ENCODE measurements around the gene ACOXL. TPM values are rescaled to one million over a fixed set of nuclear protein-coding genes. Genes with fewer than 3 reads are reported as not detected.

The ACOXL gene
- total and polyA plus RNA-seq, 3 donors from 2014 or later = 4.9 to 7.9 (median 5.3) TPM

GRCh38 chr2:110876167-110876999, 144.0 kb downstream of the ACOXL start:
- Histone ChIP-seq H3K4me3 (no peak overlapping the region), H3K36me3 (ENCODE audit: low read depth, missing control alignments) (no peaks in the 10 kb centered on the region), H3K4me1 (no peaks in the 10 kb centered on the region), H3K27ac (no peak overlapping the region), H3K27me3 (no peaks in the 10 kb centered on the region), H3K9me3 (no peaks in the 10 kb centered on the region)
- no peak for DNase-seq
- 88 to 95% methylated on average over 11 to 18 of the region's 18 CpGs for WGBS, 2 donors
- peak in 1 of 3 experiments; percentile 8 for TF ChIP-seq CTCF (IDR thresholded peaks at IDR 0.05)
- TF ChIP-seq POLR2A (IDR thresholded peaks at IDR 0.05) = no peak
- intact Hi-C loops (cut with DNase I; ENCODE audit: low total_unique reads) = no loop called here

GRCh38 chr2:110877031-110877827, 144.9 kb downstream of the ACOXL start:
- H3K9me3 ChIP-seq = no peaks in the 10 kb centered on the region
- intact Hi-C loops (cut with DNase I; ENCODE audit: low total_unique reads) = no loop called here
- WGBS, 2 donors = 63 to 68% methylated on average over 13 to 18 of the region's 18 CpGs
- H3K36me3 ChIP-seq (ENCODE audit: low read depth, missing control alignments) = no peaks in the 10 kb centered on the region
- no peak for TF ChIP-seq POLR2A (IDR thresholded peaks at IDR 0.05)
- TF ChIP-seq CTCF (IDR thresholded peaks at IDR 0.05) = no peak
- no peak overlapping the region for H3K27ac ChIP-seq
- DNase-seq = no peak
- no peaks in the 10 kb centered on the region for H3K27me3 ChIP-seq
- no peak overlapping the region for H3K4me3 ChIP-seq
- no peaks in the 10 kb centered on the region for H3K4me1 ChIP-seq

- H3K9me3 ChIP-seq = no peaks in the 10 kb centered on the region
- H3K27ac ChIP-seq = no peak overlapping the region
- no peaks in the 10 kb centered on the region for H3K36me3 ChIP-seq (ENCODE audit: low read depth, missing control alignments)
- no peak for DNase-seq
- H3K4me1 ChIP-seq = no peaks in the 10 kb centered on the region
- intact Hi-C loops (cut with DNase I; ENCODE audit: low total_unique reads) = no loop called here
- WGBS, 2 donors = 89 to 95% methylated on average over 3 of the region's 3 CpGs
- H3K4me3 ChIP-seq = no peak overlapping the region
- no peak for TF ChIP-seq CTCF (IDR thresholded peaks at IDR 0.05)
- no peak for TF ChIP-seq POLR2A (IDR thresholded peaks at IDR 0.05)
- no peaks in the 10 kb centered on the region for H3K27me3 ChIP-seq
Observed at GRCh38 chr2:110878150-110878549, 145.8 kb downstream of the ACOXL start.

GRCh38 chr2:110881908-110882307, 149.5 kb downstream of the ACOXL start:
- no peak for DNase-seq
- intact Hi-C loops (cut with DNase I; ENCODE audit: low total_unique reads) = no loop called here
- 88 to 96% methylated on average over 6 of the region's 6 CpGs for WGBS, 2 donors
- TF ChIP-seq POLR2A (IDR thresholded peaks at IDR 0.05) (no peak), CTCF (IDR thresholded peaks at IDR 0.05) (no peak)
- Histone ChIP-seq H3K27ac (no peak overlapping the region), H3K36me3 (ENCODE audit: low read depth, missing control alignments) (no peaks in the 10 kb centered on the region), H3K27me3 (no peaks in the 10 kb centered on the region), H3K4me1 (no peaks in the 10 kb centered on the region), H3K4me3 (no peak overlapping the region), H3K9me3 (no peaks in the 10 kb centered on the region)

All from testis (tissue), 3 donors.